22Rv1 (cell line): ENCODE results near the gene ZNF609.

Source experiments
- ZFX ChIP-seq: fragments of 450-650 bp; IDR thresholded peaks from 2 replicates; pipeline ENCODE4 v1.6.1; 2017; ENCODE audit warnings: antibody characterized with exemption, borderline replicate concordance
- TF ChIP-seq, protein P1 (sequence below): fragments of 450-650 bp; IDR thresholded peaks from 2 replicates; pipeline ENCODE4 v1.5.1; 2017; ENCODE audit warnings: mild to moderate bottlenecking

- TF ChIP-seq, protein P1, sequence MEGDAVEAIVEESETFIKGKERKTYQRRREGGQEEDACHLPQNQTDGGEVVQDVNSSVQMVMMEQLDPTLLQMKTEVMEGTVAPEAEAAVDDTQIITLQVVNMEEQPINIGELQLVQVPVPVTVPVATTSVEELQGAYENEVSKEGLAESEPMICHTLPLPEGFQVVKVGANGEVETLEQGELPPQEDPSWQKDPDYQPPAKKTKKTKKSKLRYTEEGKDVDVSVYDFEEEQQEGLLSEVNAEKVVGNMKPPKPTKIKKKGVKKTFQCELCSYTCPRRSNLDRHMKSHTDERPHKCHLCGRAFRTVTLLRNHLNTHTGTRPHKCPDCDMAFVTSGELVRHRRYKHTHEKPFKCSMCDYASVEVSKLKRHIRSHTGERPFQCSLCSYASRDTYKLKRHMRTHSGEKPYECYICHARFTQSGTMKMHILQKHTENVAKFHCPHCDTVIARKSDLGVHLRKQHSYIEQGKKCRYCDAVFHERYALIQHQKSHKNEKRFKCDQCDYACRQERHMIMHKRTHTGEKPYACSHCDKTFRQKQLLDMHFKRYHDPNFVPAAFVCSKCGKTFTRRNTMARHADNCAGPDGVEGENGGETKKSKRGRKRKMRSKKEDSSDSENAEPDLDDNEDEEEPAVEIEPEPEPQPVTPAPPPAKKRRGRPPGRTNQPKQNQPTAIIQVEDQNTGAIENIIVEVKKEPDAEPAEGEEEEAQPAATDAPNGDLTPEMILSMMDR: no peak
- no peak for TF ChIP-seq ZFX
Measured at GRCh38 chr15:64523240-64523639, 62.9 kb downstream of the ZNF609 start.
